Activated naive CD4-positive, alpha-beta T cell treated with anti-CD3 and anti-CD28 coated beads, Interleukin-2, amount 50 U/mL, for 16 hours (primary cell): Measurements from ENCODE around the gene PBRM1.
"Not testable (repeated sequence)": the region's sequence is repeated elsewhere in the genome, so short reads cannot be mapped to it uniquely, and the experiment has no call there.

ENCODE experiments used
- DNase-seq: peaks from one replicate; pipeline ENCODE4 v3.0.0-alpha.2; 2020

The PBRM1 gene

DNA sequence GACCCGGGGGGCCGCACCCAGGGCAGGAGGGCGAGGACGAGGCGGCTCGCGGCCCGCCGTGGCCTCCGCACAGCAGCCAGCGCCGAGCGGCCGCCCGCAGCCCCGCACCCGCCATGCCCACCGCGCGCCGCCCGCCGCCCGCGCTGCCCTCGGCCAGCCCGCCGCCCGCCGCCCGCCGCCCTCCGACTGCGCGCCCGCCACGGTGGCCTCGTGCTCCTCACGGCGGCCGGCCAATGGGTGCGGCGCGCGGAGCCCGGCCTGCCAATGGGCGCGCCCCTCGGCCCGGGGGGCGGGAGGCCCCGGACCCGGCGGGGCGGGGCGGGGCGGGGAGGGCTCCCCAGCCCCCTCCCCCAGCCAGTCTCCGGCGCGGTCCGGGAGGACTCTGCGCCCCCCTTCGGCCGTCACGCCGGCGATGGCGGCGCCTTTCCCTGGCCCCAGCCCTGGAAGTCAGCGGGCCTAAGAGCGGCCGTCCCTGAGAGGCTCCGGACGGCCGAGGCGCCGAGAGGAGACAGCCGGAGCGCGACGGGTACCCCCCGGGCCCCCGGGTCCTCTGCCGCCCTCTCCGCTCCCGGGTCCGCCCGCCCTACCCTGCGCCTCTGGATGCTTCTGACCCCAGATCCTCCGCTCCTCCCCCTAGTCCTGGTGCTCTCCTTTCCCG lies 152.0 kb downstream of the PBRM1 start, which contains the start of gene NT5DC2:
TSS of gene NT5DC2 (minus strand) at position 235 of the 658 bp plus-strand sequence. CDS start at position 115, 120 bp downstream.
- peak; percentile 71 for DNase-seq

DNA sequence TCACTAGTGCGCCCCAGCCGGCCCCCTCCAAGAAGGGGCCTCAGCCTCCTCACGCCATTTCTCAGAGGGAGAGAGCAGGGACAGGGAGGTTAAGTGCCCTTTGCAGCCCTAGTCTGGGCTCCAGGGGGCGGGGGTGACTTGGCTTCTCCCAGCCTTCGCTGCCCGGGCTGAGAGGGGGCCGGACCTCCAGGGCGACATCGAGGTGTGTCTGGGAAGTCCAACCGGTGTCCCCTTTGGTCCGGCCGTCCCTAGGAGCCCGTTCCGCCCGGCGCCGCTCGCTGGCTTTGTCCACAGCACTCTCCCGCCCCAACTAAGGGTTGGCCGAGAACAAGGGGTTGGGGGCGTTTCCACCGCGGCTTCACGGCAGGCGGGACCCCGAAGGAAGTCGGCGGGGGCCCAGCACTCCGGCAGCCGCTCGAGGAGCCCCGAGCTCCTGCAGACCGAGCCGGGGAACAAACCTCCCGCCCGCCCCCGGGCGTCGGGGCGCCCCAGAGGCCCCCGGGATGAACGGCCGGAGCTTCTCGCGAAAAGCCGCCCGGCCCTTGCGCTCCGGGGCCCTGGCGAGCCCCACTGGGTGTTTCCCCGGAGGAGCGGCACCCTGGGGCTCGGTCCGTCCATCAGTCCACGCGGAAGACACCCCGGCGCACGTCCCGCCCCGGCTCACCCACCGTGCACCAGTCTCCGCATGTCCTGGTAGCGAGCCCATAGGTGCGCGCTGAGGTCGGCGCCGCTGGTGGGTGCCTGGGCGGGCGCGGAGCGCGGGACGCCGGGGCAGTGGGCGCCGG lies 152.7 kb downstream of the PBRM1 start:
- DNase-seq = no peak

DNA sequence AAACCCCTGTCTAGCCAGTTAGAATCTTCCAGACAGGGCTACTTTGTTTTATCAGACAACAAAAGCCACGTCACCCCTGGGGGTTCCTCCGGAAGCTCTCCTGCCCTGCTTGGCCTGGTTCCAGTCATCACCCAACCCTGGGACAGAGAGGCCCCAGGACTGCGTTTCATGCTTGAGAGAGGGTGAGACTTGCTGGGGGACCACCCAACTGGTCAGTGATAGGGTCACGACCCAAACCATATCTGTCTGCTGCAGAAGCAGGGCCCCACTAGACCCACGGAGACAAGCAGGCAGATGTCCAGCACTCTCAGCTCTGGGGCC lies 153.2 kb downstream of the PBRM1 start:
- DNase-seq = no peak

DNA sequence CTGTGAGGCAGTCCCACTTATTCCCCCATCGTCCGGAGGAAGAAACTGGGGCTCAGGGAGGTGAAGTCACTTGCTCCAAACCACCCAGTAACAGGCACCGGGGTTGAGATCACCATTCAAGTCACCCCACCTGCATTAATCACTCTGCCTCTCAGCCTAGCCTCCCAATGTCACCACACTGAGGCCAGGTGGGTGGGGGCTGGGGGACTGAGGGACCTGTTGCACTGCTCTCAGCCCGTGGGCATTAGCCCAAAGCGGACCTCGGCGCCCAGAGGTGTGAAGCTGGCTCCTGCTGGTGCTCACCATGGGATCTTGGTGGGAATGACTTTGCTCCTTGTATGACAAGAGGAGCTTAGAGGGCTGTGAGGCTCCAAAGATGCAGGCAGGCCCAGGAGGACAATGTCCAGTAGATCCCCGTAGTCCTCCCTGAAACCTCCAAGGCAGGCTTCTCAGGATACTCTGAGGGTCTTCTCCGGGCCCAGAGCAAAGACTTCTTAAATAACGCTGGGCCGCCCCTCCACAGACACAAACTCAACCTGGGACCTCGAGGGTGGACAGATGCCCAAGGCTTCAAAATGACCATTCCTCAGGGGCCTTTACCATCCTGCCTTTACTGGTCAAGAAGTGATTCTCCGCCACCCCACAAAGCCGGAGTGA lies 153.7 kb downstream of the PBRM1 start:
- no peak for DNase-seq

DNA sequence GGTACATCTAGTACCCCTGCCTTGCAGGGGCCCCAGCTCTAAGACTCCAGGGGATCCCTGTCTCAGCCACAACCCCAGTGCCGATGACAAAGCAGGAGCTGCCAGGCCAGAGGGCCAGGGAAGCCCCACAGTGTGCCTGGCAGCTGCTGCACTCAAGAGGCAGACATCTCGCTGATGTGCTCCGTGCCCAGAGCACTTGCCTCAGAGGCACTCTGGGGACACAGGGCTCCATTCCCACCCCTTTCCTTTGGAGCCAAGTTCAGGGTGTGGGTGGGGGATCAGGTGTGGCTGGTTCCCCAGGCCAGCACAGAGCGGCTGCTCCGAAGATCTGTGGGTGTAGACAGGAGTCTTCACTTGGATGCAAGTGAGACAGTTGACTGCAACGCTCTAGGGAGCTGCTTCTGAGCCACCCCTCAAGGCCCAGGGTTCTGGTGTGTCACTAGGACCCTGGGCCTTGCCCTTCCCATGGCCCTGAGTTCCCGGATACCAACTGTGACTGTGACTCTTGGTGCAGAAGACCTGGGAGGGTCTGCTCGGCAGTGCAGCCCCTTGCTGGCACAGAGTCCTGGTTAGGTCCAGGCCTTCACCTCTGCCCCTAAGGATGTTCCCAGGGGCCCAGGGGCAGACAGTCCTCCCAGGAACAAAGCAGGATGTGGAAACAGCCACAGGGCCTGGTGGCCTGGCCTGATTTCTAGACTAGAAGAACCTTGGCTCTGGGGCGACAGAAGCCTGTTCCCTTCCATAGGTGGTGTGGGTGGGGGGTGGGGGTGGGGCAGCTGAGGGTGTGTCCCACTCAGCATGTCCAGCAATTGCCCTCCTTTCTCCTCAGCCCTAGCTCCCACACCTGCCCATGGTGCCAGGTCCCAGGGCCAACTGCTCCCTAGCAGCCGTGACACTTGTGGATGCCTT lies 154.5 kb downstream of the PBRM1 start:
- no peak for DNase-seq

DNA sequence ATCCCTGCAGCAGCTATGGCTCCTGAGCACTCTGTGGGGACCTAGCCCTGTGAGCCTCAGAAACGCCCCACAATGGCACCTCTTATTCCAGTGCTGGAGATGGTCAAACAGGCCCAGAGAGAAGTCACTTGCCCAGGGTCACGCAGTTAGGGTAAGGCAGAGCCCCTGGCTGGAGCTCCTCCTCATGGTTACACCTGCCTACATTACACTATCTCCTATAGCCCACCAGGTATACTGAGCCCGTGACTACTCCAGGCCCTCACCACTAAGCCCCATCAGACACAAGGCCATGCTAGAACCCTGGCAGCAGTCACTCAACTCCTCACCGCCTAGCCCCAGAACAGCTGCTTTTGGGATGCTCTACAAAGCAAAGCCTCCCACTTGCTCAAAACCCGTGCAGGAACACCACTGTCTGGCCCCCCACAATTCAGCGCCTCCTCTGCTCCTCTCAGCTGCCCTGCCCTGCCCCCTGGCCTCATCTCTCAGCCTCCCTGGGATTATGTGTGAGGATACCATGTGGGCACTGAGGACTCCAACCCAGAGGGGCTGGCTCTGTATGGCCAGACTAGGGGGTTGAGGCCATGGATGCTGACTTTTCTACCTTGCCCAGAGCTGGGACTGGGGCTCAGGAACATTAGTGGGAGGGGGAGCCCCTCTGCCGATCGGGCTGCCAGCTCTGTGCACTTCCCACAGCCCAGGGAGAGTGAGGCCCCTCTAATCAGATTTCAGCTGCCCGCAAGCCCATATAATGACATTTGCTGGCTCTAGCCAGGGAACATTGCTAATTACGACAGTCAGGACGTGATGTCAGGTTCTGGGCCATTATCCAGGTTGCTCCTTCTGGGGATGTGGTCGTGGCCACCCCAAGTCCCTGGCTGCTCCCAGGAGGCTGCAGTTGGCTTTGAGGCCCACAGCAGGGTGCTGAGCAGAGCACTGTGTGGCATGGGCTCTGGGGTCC lies 156.1 kb downstream of the PBRM1 start:
- no peak for DNase-seq

DNA sequence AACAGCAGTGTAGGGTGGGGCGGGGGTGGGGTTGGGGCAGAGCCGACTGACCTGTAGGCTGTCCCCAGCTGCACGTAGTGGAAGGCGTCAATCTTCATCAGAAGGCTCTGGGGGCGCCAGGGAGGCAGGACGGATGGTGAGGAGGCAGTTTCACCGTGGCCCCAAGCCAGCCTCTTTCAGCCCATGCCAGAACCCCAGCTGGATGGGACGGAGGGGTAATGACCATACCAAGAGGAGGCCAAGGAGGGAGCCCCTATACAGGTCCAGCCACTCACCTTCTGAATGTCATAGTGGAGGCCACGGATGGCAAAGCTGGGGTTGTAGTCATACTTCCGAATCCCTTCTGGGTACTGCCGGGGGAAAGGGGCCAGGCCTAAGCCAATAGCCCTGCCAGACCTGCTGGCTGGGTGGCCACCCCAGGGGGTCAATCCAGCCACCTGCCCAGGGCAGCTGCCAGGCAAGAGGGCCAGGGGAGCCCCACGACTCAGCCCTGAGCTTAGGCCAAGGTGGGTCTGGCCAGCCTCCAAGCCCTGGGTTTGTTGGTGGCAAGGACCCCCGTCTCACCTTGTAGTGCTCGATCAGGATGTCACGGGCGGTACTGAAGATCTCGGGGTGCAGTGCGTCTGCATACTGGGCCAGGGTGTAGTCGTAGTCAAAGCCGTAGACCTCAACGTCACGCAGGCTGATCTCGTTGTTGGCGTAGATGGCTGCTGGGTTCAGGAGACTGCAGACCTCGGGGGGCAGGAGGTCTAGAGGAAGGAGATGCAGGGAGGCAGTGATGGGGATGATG lies 156.9 kb downstream of the PBRM1 start:
- DNase-seq = no peak

DNA sequence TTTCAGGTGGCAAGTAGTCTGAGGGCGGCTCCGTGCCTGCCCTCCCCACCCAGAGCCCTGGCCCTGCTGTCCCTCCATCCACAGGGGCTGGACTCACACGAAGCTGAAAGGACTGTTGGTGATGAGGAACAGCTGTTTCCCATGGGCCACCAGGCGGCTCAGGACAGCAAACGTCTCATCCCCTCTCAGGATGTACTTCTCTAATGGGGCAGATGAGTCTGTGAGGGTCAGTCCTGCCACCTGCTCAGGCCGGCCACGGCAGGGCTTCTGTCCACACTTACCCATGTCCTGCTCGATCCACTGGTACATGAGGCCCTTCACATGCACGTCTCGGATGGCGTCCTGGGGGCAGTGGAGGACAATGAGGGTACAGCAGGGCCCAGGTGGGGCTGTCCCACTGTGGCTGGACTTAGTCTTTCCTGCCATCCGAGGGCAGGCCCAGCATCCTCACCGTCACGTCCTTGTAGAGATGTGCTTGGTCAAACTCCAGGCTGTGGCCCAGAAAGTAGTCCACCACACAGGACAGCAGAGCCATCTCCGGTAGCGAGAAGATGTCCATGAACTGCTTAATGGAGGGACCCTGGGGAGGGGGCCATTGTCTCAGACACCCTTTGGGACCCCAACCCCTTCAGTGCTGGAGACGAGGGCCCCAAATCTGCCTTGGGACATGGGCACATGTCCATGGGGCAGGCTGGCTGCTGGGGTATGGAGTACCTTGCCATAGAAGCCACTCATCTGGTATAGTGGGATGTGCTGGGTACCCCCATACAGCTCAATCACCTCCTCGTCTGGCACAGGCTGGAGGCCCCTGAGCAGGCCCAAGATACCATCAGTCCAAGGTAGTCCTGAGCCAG lies 157.8 kb downstream of the PBRM1 start:
- DNase-seq = no peak

DNA sequence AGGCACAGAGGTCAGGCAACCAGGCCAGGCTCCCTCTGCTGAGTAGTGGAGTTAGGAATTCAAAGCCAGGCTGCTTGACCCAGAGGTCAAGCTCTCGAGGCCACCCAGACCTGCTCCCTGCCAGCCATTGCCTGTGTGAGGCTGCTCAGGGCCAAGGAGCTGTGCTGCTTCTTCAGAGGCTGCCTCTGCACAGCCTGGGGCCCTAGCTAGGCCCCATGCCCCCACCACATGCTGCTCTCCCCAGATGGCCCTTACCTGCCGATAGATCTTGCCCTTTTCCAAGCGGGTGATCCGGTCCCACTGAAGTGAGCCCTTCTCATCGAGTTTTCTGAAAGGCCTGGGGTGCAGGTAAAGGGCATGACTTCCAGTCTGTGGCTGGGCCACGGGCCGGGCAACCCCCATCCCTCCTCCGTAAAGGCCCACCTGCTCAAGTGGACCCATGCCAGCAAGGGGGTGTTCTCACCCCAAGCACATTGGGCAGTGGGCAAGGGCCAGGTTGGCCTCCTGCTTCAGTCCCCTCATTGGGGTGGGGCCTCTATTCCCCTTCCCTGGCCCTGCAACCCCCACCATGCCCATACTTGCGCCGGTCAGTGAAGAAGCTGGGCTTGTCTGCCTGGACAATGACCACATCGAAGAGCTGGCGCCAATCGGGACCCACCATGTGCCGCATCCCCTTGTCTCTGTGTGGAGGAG lies 158.5 kb downstream of the PBRM1 start:
- DNase-seq = no peak

DNA sequence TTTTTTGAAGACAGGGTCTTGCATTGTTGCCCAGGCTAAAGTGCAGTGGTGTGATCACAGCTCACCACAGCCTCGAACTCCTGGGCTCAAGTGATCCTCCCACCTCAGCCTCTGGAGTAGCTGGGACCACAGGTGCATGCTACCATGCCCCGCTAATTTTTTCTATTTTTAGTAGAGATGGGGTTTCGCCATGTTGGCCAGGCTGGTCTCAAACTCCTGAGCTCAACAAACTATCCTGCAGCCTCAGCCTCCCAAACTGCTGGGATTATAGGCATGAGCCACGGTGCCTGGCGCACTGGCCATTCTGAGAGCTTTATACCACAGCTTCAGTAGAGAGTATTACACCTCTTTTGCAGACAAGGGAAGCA lies 159.1 kb downstream of the PBRM1 start:
- DNase-seq = not testable (repeated sequence)

DNA sequence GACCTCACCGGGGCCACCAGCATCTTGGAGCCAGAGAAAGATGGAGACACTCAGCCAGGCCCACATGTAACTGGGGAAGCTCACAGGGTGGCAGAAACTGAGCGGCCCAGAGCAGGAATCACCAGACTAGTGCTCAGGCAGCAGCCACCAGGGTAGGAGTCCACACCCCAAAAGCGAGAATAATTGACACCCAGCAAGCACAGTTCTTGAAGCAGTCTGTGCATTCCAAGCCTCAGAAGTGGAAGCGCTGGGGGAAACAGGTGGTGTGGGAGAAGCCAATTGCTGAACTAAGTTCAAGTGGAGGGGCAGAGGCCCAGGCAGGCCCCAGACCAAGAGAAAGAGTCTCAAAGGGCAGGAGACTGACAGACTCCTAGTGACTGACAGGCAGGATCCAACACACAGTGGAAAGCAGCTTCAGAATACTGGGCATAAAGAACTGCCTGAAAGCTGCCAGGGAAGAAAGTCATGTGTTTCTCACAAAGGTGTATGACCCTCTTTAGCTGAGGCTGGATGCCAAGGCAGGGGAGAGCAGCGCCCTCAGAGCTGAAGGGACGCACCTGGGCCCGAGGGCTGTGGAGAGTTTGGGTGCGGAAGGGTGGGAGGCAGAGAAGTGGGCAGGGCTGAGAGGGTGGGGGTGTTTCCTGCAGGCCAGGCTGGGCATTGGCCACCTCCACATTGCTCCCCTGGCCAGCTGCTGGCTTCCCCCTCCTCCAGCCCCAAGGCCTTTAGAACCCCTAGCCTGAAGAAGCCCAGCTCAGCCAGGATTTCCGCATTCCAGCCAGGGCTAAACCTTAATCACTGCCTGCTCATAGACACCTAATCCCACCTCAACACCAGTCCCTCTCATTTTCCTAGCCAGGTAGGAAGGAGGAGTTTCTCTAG lies 159.8 kb downstream of the PBRM1 start:
- DNase-seq = peak; percentile 3

DNA sequence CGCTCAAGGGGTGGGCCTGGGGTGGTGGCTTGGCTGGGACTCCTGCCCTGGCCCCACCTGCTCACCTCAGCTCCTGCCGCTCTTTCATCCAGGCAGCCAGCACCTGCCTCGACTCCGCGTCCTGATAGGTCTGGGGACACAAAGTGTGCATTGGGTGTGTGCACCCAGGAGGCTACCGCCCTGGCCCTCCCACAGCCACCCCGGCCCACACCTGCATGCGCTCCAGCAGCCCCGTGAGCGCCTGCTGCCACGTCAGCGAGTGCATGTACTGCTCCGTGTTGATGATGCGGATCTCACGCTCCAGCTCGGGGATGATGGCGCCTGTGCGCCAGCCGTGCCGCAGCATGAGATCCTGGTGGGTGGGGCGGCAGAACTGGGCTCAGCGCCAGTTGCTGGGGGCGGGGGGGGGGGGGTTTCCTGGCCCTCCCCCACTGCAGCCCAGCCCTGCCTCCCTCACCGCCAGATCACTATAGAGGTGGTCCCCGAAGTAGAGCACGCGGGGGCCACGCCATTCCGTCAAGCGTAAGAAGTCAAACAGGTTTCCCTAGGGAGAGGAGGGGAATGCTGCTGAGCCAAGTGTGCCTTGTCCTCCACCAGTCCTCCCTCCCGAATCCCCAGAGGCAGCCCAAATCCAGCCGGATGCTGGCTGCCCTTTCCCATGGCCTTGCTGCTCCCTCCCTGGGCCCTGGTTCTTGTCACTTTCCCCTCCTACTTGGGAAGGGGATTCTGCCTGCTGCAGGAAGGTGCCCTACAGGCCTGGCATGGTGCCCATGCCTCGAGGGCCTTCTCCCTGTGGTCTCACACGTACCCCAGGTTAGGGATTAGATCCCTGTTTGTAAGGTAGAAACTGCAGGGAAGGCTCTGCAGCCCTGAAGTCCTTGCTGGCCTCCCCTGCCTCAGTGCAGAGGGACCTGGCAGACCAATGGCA lies 160.7 kb downstream of the PBRM1 start:
- peak; percentile 3 for DNase-seq

DNA sequence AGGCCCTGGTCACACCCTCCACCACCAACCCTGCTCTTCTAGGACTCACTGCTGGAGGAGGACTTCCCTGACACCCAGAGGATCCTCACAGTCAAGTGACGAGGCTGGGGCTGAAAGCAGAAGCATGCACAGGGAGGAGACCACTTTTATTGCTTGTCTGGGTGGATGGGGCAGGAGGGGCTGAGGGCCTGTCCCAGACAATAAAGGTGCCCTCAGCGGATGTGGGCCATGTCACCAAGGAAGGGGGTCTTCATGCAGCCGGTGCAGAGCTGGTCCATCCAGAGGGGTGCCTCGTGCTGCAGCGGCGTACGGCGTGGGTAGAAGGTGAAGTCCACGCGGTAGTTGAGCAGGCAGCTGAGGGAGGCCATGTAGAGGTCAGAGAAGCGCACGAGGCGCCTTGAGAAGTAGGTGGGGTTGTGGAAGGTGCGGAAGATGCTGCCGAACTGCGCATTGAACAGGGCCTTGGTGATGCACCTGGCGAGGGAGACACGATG lies 161.4 kb downstream of the PBRM1 start:
- DNase-seq = no peak

DNA sequence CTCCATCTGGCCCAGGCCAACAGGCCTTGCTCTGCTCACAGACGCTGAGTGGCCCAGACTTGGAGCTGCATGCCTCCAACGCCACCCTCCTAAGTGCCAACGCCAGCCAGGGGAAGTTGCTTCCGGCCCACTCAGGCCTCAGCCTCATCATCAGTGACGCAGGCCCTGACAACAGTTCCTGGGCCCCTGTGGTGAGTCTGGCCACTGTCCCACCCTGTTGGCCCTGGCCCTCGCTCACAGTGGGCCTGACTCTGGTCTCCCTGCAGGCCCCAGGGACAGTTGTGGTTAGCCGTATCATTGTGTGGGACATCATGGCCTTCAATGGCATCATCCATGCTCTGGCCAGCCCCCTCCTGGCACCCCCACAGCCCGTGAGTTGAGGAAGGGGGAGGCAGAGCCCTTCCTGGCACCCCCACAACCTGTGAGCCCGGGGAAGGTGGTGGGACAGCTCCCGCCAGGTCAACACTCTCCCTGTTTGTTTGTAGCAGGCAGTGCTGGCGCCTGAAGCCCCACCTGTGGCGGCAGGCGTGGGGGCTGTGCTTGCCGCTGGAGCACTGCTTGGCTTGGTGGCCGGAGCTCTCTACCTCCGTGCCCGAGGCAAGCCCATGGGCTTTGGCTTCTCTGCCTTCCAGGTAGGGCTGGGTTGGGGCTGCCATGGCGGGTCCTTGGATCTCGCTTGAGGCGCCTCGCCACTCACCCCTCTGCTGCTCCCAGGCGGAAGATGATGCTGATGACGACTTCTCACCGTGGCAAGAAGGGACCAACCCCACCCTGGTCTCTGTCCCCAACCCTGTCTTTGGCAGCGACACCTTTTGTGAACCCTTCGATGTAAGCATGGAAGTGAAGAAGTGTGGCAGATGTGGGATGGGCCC lies 162.1 kb downstream of the PBRM1 start:
- no peak for DNase-seq

DNA sequence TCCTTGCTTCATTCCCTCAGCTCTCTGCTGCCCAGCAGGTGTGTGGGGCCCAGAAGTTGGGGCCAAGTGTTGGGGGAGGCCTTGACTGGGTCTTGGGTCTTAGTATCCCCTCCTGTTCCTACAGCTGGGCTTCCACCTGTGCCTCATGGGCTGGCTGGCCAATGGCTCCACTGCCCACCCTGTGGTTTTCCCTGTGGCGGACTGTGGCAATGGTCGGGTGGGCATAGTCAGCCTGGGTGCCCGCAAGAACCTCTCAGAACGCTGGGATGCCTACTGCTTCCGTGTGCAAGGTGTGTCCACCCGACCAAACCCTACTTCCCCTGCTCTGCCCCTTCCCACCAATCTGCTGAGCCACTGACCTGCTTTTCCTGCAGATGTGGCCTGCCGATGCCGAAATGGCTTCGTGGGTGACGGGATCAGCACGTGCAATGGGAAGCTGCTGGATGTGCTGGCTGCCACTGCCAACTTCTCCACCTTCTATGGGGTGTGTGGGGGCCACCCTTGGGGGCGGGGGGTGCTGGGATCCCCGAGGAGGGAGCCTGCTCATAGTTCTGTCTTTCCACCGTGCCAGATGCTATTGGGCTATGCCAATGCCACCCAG lies 163.0 kb downstream of the PBRM1 start:
- DNase-seq = no peak
